Uterus (tissue), 4 donors: ENCODE measurements around the gene PCDHGB3. TPM values are rescaled to one million over a fixed set of nuclear protein-coding genes. Genes with fewer than 3 reads are reported as not detected.
"Not testable (repeated sequence)": the region's sequence is repeated elsewhere in the genome, so short reads cannot be mapped to it uniquely, and the experiment has no call there.

ENCODE experiments used
- DNase-seq, 2 donors: peaks; one replicate each; pipeline ENCODE4 v3.0.0-alpha.2; 2019 to 2020
- H3K27ac ChIP-seq, 2 donors: fragments of 200-600 bp; sonication (generic); 1 replicate in 1 of 2; 2 replicates in 1 of 2; pipeline ENCODE4 v1.5.1; 2016 to 2018
- H3K27me3 ChIP-seq, 2 donors: fragments of 200-600 bp; sonication (generic); one replicate each; pipeline ENCODE4 v1.5.1; 2018 to 2019; ENCODE audit warnings: control low read depth in 1 of 2
- H3K36me3 ChIP-seq, 2 donors: fragments of 200-600 bp; sonication (generic); one replicate each; pipeline ENCODE4 v1.5.1; 2019; ENCODE audit warnings: control low read depth in 1 of 2
- H3K4me1 ChIP-seq, 2 donors: fragments of 200-600 bp; sonication (generic); one replicate each; pipeline ENCODE4 v1.5.1; 2018 to 2019; ENCODE audit warnings: control low read depth in 1 of 2
- H3K4me3 ChIP-seq, 2 donors: fragments of 200-600 bp; sonication (generic); 1 replicate in 1 of 2; 2 replicates in 1 of 2; pipeline ENCODE4 v1.5.1; 2018 to 2019; ENCODE audit warnings: mild to moderate bottlenecking in 1 of 2
- H3K9me3 ChIP-seq, 2 donors: fragments of 200-600 bp; sonication (generic); one replicate each; pipeline ENCODE4 v1.5.1; 2019; ENCODE audit warnings: control low read depth in 1 of 2
- CTCF ChIP-seq, 4 experiments: fragments of 200-600 bp in 2 of 4; fragments of 450-650 bp in 2 of 4; sonication (generic) in 2 of 4; IDR thresholded peaks; one replicate each; pipeline ENCODE4 v1.5.1; 2016 to 2019; ENCODE audit warnings: antibody characterized with exemption in 4 of 4, mild to moderate bottlenecking in 2 of 4, moderate library complexity in 1 of 4
- POLR2A ChIP-seq, 2 donors: fragments of 450-650 bp; IDR thresholded peaks; one replicate each; pipeline ENCODE4 v1.6.1; 2016; ENCODE audit warnings: antibody characterized with exemption in 2 of 2, mild to moderate bottlenecking in 1 of 2, moderate library complexity in 1 of 2
- intact Hi-C: fragments of 100-400 bp; cut with DNase I; formaldehyde crosslinking; loops from one replicate; pipeline ENCODE4 v1.15.1; 2023; ENCODE audit warnings: low total_unique reads
- total RNA-seq, 4 donors: library from RNA; depleted of rRNA in 3 of 4; stranded (reverse); fragments of >200 nt in 3 of 4; gene quantifications; one replicate each; pipeline versions ENCODE4 v1.1.0 to v1.2.4, GENCODE V29; 2014 to 2023
- donor health status: DM: yes; HTN: yes; CAD: no.

PCDHGB3 gene
- total RNA-seq, 4 donors from 2014 or later = 0.59 to 14.1 (median 8.1) TPM

GRCh38 chr5:141388661-141389060 lies 18.6 kb downstream of the PCDHGB3 start:
- no peaks in the 10 kb centered on the region for H3K27me3 ChIP-seq
- no peak overlapping the region for H3K4me3 ChIP-seq
- TF ChIP-seq POLR2A (IDR thresholded peaks at IDR 0.05) (no peak), CTCF (IDR thresholded peaks at IDR 0.05) (no peak)
- no peak for DNase-seq
- H3K4me1 ChIP-seq = no peaks in the 10 kb centered on the region
- H3K36me3 ChIP-seq = no peaks in the 10 kb centered on the region
- H3K27ac ChIP-seq = no peak overlapping the region
- H3K9me3 ChIP-seq = peaks cover 0 to 86% of the 10 kb centered on the region in 2 donors
- intact Hi-C loops = no loop called here

- intact Hi-C loops = no loop called here
- H3K27me3 ChIP-seq = no peaks in the 10 kb centered on the region
- no peaks in the 10 kb centered on the region for H3K36me3 ChIP-seq
- H3K27ac ChIP-seq = no peak overlapping the region
- no peak for DNase-seq
- no peaks in the 10 kb centered on the region for H3K4me1 ChIP-seq
- TF ChIP-seq POLR2A (IDR thresholded peaks at IDR 0.05) (no peak), CTCF (IDR thresholded peaks at IDR 0.05) (no peak)
- no peak overlapping the region for H3K4me3 ChIP-seq
- peaks cover 0 to 86% of the 10 kb centered on the region in 2 donors for H3K9me3 ChIP-seq
Measured at GRCh38 chr5:141389153-141390042, 19.4 kb downstream of the PCDHGB3 start.

GRCh38 chr5:141392429-141393198 lies 22.6 kb downstream of the PCDHGB3 start, which contains the start of gene PCDHGA8:
TSS of gene PCDHGA8 (plus strand) at chr5:141392633. CDS start at chr5:141392814, 181 bp downstream.
- Histone ChIP-seq H3K27me3 (no peaks in the 10 kb centered on the region), H3K9me3 (peaks cover 0 to 82% of the 10 kb centered on the region in 2 donors), H3K27ac (no peak within 1 kb of the TSS), H3K4me1 (no peaks in the 10 kb centered on the region), H3K4me3 (no peak within 1 kb of the TSS), H3K36me3 (no peaks in the 10 kb centered on the region)
- TF ChIP-seq CTCF (IDR thresholded peaks at IDR 0.05) = no peak
- TF ChIP-seq POLR2A (IDR thresholded peaks at IDR 0.05) = no peak
- DNase-seq = no peak
- intact Hi-C loops = no loop called here

GRCh38 chr5:141393267-141393666 lies 23.2 kb downstream of the PCDHGB3 start:
- peaks cover 0 to 84% of the 10 kb centered on the region in 2 donors for H3K9me3 ChIP-seq

GRCh38 chr5:141394401-141395187 lies 24.6 kb downstream of the PCDHGB3 start:
- H3K4me3 ChIP-seq, intact Hi-C loops: not testable (repeated sequence)
- H3K9me3 ChIP-seq = peaks cover 0 to 81% of the 10 kb centered on the region in 2 donors

More at GRCh38 chr5:141393267-141393666, 23.2 kb downstream of the PCDHGB3 start:
- Histone ChIP-seq H3K27me3 (no peaks in the 10 kb centered on the region), H3K27ac (no peak overlapping the region), H3K4me3 (no peak overlapping the region), H3K36me3 (no peaks in the 10 kb centered on the region), H3K4me1 (no peaks in the 10 kb centered on the region)
- TF ChIP-seq POLR2A (IDR thresholded peaks at IDR 0.05) (no peak), CTCF (IDR thresholded peaks at IDR 0.05) (no peak)
- DNase-seq = no peak
- intact Hi-C loops = no loop called here

More at GRCh38 chr5:141394401-141395187, 24.6 kb downstream of the PCDHGB3 start:
- not testable (repeated sequence) for H3K4me1 ChIP-seq, H3K27ac ChIP-seq, H3K27me3 ChIP-seq, DNase-seq, H3K36me3 ChIP-seq
